Activated B cell treated with CpG ODN at 0.5 μM for 24 hours (primary cell): ENCODE data around the gene BTK. TPM values are rescaled to one million over a fixed set of nuclear protein-coding genes. Genes with fewer than 3 reads are reported as not detected.
A peak's percentile ranks its signal among the peaks of the same experiment; 100 is the strongest.

ENCODE experiments used
- ATAC-seq: fragments of 200-7000 bp; cut with Tn5 transposase; one replicate; pipeline ENCODE4 v1.10.0; 2021; ENCODE audit warnings: low read depth, mild to moderate bottlenecking, moderate library complexity
- CTCF ChIA-PET: fragments of 350-600 bp; sonication (Branson Sonifier 250); formaldehyde crosslinking; loops from one replicate; lab custom pipeline; 2021; ENCODE audit warnings: antibody characterized with exemption; lab: Charles Lee
- POLR2A ChIA-PET: fragments of 350-600 bp; sonication (Branson Sonifier 250); formaldehyde crosslinking; loops from one replicate; lab custom pipeline; 2021; ENCODE audit warnings: antibody characterized with exemption; lab: Charles Lee
- DNase-seq: peaks from one replicate; pipeline ENCODE4 v3.0.0; 2022
- H3K27ac Mint-ChIP-seq: one replicate; pipeline ENCODE4 v1.8.0; 2020; ENCODE audit warnings: mixed read lengths
- H3K27me3 Mint-ChIP-seq: one replicate; pipeline ENCODE4 v1.8.0; 2021; ENCODE audit warnings: mixed read lengths
- H3K36me3 Mint-ChIP-seq: one replicate; pipeline ENCODE4 v1.8.0; 2021; ENCODE audit warnings: low read depth, mixed read lengths
- H3K4me1 Mint-ChIP-seq: one replicate; pipeline ENCODE4 v1.8.0; 2021; ENCODE audit warnings: mixed read lengths
- H3K4me3 Mint-ChIP-seq: one replicate; pipeline ENCODE4 v1.8.0; 2020; ENCODE audit warnings: mild to moderate bottlenecking, mixed read lengths
- H3K9me3 Mint-ChIP-seq: one replicate; pipeline ENCODE4 v1.8.0; 2020; ENCODE audit warnings: mixed read lengths
- intact Hi-C: fragments of 100-400 bp; cut with micrococcal nuclease; formaldehyde crosslinking; loops from one replicate; pipeline ENCODE4 v1.15.1; 2024
- total RNA-seq: library from RNA; stranded (reverse); gene quantifications from 2 replicates; pipeline ENCODE4 v1.2.3, GENCODE V29; 2022
- TF ChIP-seq, protein P1 (sequence below): fragments of 200-600 bp; IDR thresholded peaks from one replicate; pipeline ENCODE4 v1.8.0; 2022; ENCODE audit warnings: antibody characterized with exemption, mild to moderate bottlenecking

Gene BTK
- total RNA-seq, 1 donor from 2014 or later = 219 TPM

DNA sequence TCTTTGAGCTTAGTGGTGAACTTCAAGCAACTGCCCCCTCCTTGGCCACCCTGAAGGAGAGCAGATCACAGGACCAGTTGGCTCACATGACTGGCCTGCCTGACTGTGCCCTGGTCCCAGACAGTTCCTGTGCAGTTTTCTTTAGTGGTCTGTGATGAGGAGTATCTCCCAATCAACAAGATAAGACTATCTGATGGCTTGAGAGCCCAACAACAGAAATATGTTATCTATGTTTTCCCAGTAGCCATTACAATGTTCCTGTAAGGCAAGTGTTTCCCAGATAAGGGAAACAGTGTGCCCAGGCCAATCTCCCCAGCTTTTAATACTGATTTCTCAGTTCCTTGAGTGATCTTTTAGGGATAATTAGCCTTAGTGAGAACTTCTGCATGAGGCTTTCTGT, 23.2 kb downstream of the BTK start:
- intact Hi-C loops = no loop called here
- Mint-ChIP-seq H3K27me3 (no peaks in the 10 kb centered on the region), H3K27ac (no peak overlapping the region), H3K4me1 (peaks cover 21% of the 10 kb centered on the region), H3K9me3 (no peaks in the 10 kb centered on the region), H3K4me3 (no peak overlapping the region), H3K36me3 (peaks cover 58% of the 10 kb centered on the region)
- ChIA-PET CTCF (no interaction called here), POLR2A (no interaction called here)
- DNase-seq = no peak
- no peak for ATAC-seq
- TF ChIP-seq, protein P1, sequence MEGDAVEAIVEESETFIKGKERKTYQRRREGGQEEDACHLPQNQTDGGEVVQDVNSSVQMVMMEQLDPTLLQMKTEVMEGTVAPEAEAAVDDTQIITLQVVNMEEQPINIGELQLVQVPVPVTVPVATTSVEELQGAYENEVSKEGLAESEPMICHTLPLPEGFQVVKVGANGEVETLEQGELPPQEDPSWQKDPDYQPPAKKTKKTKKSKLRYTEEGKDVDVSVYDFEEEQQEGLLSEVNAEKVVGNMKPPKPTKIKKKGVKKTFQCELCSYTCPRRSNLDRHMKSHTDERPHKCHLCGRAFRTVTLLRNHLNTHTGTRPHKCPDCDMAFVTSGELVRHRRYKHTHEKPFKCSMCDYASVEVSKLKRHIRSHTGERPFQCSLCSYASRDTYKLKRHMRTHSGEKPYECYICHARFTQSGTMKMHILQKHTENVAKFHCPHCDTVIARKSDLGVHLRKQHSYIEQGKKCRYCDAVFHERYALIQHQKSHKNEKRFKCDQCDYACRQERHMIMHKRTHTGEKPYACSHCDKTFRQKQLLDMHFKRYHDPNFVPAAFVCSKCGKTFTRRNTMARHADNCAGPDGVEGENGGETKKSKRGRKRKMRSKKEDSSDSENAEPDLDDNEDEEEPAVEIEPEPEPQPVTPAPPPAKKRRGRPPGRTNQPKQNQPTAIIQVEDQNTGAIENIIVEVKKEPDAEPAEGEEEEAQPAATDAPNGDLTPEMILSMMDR = no peak

DNA sequence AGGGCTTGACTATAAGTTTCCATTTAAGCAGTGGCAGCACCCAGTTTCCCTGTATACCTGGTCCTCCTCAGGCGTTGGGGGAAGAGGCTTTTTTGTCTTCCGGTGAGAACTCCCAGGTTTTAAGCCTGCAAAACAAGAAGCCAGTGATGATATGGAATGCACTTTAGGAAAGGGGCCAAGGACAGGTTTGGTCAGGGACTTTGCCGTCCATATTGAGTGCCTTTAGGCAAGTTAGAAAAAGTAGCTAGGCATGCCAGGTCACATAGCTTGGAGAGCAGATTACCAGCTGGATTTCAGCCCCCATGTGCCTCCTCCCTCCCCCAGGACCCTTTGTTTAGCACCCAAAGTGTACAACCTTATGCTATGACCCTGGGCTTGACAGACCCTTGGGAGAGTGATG, 23.9 kb downstream of the BTK start:
- TF ChIP-seq, protein P1 = no peak
- Mint-ChIP-seq H3K9me3 (no peaks in the 10 kb centered on the region), H3K4me3 (no peak overlapping the region), H3K4me1 (peaks cover 26% of the 10 kb centered on the region), H3K36me3 (peaks cover 62% of the 10 kb centered on the region), H3K27me3 (no peaks in the 10 kb centered on the region), H3K27ac (no peak overlapping the region)
- intact Hi-C loops = no loop called here
- no peak for DNase-seq
- ChIA-PET CTCF (no interaction called here), POLR2A (no interaction called here)
- ATAC-seq = no peak

DNA sequence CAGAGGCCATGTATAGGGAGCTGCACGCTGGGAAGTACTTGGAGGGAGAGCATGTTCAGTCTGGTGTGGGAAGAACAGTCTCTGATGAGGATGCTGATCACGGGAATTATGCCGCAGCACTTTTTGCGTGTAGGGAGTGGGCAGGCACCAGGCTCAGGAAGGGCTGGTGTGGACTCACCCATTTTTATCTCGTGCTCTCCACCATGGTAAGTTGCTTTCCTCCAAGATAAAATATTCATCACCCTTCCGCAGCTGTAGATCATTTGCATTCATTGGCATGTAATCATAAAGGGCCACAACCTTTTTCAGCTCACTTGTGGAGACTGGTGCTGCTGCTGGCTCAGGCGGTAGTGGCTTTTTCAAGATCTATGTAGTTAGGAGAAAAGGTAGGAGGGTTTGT, 25.6 kb downstream of the BTK start:
- H3K4me3 Mint-ChIP-seq = no peak overlapping the region
- DNase-seq (no peak), ATAC-seq (no peak)
- ChIA-PET POLR2A (no interaction called here), CTCF (no interaction called here)
- TF ChIP-seq, protein P1 = no peak
- H3K36me3 Mint-ChIP-seq = peaks cover 72% of the 10 kb centered on the region
- no peaks in the 10 kb centered on the region for H3K27me3 Mint-ChIP-seq
- no peaks in the 10 kb centered on the region for H3K9me3 Mint-ChIP-seq
- peaks cover 26% of the 10 kb centered on the region for H3K4me1 Mint-ChIP-seq
- intact Hi-C loops = no loop called here
- no peak overlapping the region for H3K27ac Mint-ChIP-seq

DNA sequence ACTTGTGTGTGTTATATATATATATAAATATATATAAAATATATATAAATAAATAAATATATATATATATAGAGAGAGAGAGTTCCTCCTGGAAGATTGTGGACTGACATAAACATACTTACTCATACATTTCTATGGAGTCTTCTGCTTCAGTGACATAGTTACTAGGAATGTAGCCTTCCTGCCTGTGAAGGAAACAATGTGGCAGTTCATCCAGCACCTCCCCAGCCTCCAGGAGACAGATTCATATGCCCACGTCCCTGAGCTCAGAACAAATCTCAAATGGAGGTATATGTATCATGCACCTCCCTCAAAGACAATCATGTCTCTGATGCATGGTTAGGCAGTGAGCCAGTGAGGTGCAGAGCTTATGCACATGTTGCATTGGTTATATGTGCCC, 26.0 kb downstream of the BTK start:
- Mint-ChIP-seq H3K9me3 (no peaks in the 10 kb centered on the region), H3K4me3 (no peak overlapping the region), H3K27ac (no peak overlapping the region), H3K36me3 (peaks cover 74% of the 10 kb centered on the region), H3K27me3 (no peaks in the 10 kb centered on the region), H3K4me1 (peaks cover 26% of the 10 kb centered on the region)
- intact Hi-C loops = no loop called here
- ATAC-seq = no peak
- CTCF ChIA-PET = no interaction called here
- DNase-seq = no peak
- POLR2A ChIA-PET = no interaction called here
- TF ChIP-seq, protein P1 = no peak

DNA sequence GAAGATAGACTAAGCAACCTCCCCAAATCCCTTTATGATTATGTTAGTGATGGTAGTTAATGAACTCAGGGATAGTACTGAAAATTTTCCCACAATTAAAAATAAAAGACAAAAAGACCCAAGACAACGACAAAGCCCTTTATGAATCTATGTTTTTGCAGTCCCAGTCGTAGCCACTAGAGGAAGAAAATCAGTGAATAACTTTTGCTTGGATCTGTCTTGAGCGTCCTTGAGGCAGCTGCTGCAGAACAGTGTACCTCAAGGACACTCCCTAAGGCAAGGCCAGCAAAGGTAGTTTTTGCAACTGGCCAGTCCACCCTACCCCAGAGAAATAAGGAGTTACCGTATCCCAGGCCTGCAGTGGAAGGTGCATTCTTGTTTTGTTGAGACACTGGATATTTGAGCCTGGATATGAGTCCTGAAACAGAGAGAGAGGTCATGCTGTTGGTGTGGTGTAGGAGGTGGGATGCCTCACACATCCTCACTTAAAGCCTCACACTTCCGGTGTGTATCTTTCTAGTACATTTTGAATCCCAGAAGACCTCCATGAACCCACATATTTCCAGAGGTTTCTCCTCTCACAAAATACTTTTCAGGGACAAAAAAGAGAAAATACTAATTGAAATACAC, 28.7 kb downstream of the BTK start:
- intact Hi-C loops = no loop called here

More for the DNA sequence above, 28.7 kb downstream of the BTK start:
- peaks cover 85% of the 10 kb centered on the region for H3K36me3 Mint-ChIP-seq
- H3K27ac Mint-ChIP-seq = peak overlapping the region; percentile 76
- H3K9me3 Mint-ChIP-seq = no peaks in the 10 kb centered on the region
- no peak overlapping the region for H3K4me3 Mint-ChIP-seq
- POLR2A ChIA-PET = interaction anchor here (1.4 to 1.9 kb wide), 3 partner anchors 8 to 33 kb away, joined by 5 to 8 read pairs (median 7); partner anchors contain the start of genes RPL36A and TIMM8A
- peaks cover 26% of the 10 kb centered on the region for H3K4me1 Mint-ChIP-seq
- TF ChIP-seq, protein P1 = no peak
- ATAC-seq = no peak
- CTCF ChIA-PET = interaction anchor here (2.5 kb wide), 1 partner anchor 33 kb away, joined by 9 read pairs; the partner anchor contains the start of gene RPL36A
- DNase-seq = no peak
- H3K27me3 Mint-ChIP-seq = no peaks in the 10 kb centered on the region
